Measurements from ENCODE around the gene HECW1. TPM values are rescaled to one million over a fixed set of nuclear protein-coding genes. Genes with fewer than 3 reads are reported as not detected.

HECW1 gene
- total RNA-seq, 1 donor, result under 0.01 TPM

DNA sequence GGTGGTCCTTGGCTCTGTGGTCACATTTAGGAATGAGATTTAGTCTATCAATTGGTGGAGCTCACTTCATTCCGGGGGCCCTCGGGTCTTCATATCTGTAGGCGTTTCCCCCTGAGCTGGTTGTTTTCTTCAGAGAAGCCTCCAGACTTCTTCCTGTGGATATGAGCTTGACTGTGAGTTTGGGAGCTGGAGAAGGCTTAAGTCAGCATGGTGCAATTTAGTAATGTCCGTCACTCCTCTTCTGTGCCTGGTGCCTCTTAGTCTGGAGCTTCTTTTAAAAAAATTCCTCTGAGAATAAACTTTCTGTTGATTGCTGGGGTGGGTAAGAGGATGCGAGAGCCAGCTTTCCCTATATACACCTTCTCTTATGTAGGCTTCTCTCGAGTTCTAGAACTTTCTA is 40.2 kb downstream of the HECW1 start:
- Histone ChIP-seq H3K4me1 (ENCODE audit: insufficient read depth, low read length) (no peaks in the 10 kb centered on the region), H3K9me3 (ENCODE audit: low read depth, low read length) (no peaks in the 10 kb centered on the region), H3K27me3 (ENCODE audit: insufficient read depth, low read length) (no peaks in the 10 kb centered on the region), H3K4me3 (ENCODE audit: low read length) (no peak overlapping the region)

DNA sequence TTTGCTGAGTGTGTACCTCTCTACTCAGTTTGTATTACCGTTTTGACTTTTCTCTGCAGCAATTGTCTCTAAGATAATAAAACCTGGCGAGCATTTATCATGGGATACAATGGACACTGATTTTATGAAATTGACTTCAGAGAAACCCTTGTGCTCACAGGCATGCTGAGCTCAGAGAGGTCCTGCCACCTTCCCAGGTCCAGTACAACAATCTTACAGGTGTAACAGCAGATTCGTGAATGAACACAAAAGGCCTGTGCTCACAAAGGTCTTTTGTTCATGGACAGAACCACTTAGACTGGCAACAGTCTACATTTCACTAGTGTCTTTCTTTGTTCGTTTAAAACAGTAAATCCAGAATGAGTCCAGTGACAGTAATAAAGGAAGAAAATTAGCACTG is 43.2 kb downstream of the HECW1 start:
- no peaks in the 10 kb centered on the region for H3K9me3 ChIP-seq (ENCODE audit: low read depth, low read length)
- no peak overlapping the region for H3K4me3 ChIP-seq (ENCODE audit: low read length)
- no peaks in the 10 kb centered on the region for H3K4me1 ChIP-seq (ENCODE audit: insufficient read depth, low read length)
- no peaks in the 10 kb centered on the region for H3K27me3 ChIP-seq (ENCODE audit: insufficient read depth, low read length)

DNA sequence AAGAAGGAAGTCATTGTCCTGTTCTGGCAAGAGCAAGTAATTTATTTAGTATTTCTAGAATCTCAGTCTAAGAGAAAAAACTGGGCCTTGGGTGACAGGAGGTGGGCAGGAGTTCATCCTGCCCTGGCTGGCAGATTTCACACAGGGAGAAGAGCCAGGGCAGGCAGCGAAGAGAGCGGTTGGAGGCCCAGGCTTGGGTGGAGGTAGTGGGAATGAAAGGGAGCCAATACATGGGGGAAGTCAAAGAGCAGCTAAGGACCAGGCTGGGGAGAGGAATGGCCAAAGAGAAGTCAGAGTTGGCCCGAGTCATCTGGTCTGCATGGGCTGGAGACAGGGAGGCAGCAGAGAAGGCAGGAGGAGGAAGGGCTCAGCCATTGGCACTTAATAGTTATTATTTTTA is 51.4 kb downstream of the HECW1 start:
- H3K27me3 ChIP-seq (ENCODE audit: insufficient read depth, low read length), result no peaks in the 10 kb centered on the region
- H3K4me3 ChIP-seq (ENCODE audit: low read length), result no peak overlapping the region
- no peaks in the 10 kb centered on the region for H3K9me3 ChIP-seq (ENCODE audit: low read depth, low read length)
- H3K4me1 ChIP-seq (ENCODE audit: insufficient read depth, low read length), result peaks cover 8% of the 10 kb centered on the region

DNA sequence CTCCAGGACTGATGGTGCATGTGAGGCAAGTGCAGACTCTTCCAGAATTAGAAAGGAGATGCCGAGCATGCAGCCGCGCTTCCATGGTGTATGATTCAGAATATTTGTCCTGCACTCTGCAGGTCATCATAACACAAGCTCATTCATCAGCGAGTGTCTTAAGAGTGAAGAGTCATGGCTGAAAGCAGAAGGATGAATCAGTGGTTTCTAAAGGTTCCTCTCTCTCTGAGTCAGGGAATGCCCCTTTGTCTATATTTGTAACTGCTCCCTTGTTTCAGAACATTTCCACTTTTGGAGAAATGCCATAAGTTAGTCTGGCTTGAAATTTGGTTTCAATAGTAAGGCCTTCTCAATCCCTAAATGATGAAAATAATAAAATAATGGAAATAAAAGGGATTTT is 52.3 kb downstream of the HECW1 start:
- Histone ChIP-seq H3K4me1 (ENCODE audit: insufficient read depth, low read length) (peaks cover 8% of the 10 kb centered on the region), H3K9me3 (ENCODE audit: low read depth, low read length) (no peaks in the 10 kb centered on the region), H3K4me3 (ENCODE audit: low read length) (no peak overlapping the region), H3K27me3 (ENCODE audit: insufficient read depth, low read length) (no peaks in the 10 kb centered on the region)

DNA sequence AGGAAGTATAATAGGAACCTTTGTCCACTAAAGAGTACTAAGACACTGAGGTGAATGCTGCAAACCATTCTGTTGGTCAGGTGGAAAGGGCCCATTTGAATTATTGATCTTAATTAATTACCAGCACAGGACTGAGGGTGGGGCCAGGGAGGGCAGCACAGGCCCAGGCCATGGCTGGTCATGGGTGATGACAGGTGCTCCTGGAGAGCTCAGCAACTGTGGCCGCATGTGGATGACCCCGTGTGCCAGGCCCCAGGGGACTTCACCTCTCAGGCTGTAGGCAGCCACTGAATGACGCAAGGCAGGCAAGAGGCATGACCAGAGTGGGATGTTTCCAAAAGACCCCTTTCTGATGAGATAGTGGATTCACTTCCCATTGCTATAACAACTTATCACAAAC is 54.2 kb downstream of the HECW1 start:
- peaks cover 8% of the 10 kb centered on the region for H3K4me1 ChIP-seq (ENCODE audit: insufficient read depth, low read length)
- H3K4me3 ChIP-seq (ENCODE audit: low read length), result no peak overlapping the region
- H3K27me3 ChIP-seq (ENCODE audit: insufficient read depth, low read length), result no peaks in the 10 kb centered on the region
- H3K9me3 ChIP-seq (ENCODE audit: low read depth, low read length), result no peaks in the 10 kb centered on the region

DNA sequence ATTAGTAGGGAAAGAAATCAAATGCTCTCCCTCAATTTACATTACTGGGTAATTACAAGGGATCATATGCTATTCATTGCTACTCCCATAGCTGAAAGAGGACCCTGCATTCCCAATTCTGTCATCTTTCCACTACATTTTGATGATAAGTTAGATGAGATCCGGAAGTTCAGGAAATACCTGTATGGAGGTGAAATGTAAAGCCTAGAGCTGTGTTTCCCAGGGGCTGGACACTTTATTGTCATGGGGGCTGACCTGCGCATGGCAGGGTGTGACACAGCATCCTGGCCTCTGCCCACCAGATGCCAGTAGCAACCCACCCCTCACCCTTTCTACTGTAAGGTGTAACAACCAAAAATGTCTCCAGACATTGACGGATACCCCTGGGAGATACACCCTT is 56.6 kb downstream of the HECW1 start:
- no peaks in the 10 kb centered on the region for H3K27me3 ChIP-seq (ENCODE audit: insufficient read depth, low read length)
- no peaks in the 10 kb centered on the region for H3K9me3 ChIP-seq (ENCODE audit: low read depth, low read length)
- no peak overlapping the region for H3K4me3 ChIP-seq (ENCODE audit: low read length)
- H3K4me1 ChIP-seq (ENCODE audit: insufficient read depth, low read length), result peaks cover 4% of the 10 kb centered on the region

DNA sequence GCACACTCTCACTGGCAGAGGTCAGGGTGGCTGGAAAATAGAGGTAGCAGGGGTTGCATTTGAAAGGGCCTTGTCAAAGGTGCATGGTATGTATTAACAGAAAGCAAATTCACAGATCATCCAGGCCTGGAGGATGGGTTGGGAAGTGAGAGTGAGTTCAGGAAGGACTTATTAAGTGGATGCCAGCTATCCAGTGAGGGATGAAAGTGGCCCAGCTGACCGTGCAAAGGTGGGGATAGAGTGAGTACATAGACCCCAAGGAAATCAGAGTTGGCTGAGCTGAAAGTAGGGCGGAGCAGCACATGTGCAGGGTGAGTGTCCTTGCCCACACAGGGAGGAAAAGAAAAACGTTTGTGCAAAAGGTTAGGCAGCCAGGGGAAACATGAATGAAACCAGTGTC is 58.1 kb downstream of the HECW1 start:
- Histone ChIP-seq H3K4me1 (ENCODE audit: insufficient read depth, low read length) (no peaks in the 10 kb centered on the region), H3K27me3 (ENCODE audit: insufficient read depth, low read length) (no peaks in the 10 kb centered on the region), H3K4me3 (ENCODE audit: low read length) (no peak overlapping the region), H3K9me3 (ENCODE audit: low read depth, low read length) (no peaks in the 10 kb centered on the region)

DNA sequence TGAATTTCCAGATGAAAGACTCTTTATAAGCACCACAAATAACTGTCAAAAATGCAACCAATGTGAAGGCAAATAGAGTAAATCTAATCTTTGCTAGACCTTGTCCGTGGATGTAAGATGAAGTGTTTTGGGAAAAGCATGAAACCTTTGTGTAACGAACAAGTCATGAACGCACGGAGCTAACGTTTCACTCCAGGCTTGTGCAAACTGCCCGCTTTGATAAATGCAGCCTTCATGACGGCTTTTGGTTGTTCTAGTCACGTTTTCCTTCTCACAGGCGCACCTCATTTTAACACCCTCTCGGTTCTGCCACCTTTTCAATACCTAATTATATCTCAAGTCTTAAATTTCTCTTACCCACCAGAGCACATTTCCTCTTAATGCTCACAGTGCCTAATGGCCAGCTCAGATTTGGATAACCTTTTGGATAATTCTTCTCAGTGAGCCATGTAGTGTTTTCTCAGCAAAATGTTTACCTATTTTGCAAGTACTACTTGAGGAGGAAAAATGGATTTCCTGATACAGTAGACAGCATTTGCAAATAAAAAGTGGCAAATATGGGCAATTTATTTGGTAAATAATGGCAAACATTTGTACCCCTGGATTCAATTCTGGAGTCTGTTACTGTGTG is 63.2 kb downstream of the HECW1 start:
- no peaks in the 10 kb centered on the region for H3K27me3 ChIP-seq (ENCODE audit: insufficient read depth, low read length)
- H3K9me3 ChIP-seq (ENCODE audit: low read depth, low read length), result no peaks in the 10 kb centered on the region
- H3K4me1 ChIP-seq (ENCODE audit: insufficient read depth, low read length), result no peaks in the 10 kb centered on the region
- no peak overlapping the region for H3K4me3 ChIP-seq (ENCODE audit: low read length)

DNA sequence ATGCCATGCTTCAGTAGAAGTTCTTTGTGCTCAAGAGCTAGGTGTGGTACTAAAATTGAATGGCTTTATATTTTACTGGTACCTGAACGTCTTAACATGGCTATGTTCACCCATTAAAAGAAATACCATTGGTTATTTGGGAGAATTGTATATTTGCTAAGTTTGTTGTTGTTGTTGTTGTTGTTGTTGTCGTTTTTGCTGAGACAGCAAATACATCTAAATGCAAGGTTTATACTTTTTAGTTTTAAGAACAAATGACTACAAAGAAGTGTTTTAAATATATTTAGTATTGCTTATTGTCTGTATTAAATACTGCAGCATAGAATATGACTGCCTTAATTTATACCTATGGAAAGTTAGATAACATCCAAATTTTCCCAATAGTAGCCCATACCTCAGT is 66.9 kb downstream of the HECW1 start:
- Histone ChIP-seq H3K27me3 (ENCODE audit: insufficient read depth, low read length) (no peaks in the 10 kb centered on the region), H3K9me3 (ENCODE audit: low read depth, low read length) (no peaks in the 10 kb centered on the region), H3K4me1 (ENCODE audit: insufficient read depth, low read length) (no peaks in the 10 kb centered on the region)

DNA sequence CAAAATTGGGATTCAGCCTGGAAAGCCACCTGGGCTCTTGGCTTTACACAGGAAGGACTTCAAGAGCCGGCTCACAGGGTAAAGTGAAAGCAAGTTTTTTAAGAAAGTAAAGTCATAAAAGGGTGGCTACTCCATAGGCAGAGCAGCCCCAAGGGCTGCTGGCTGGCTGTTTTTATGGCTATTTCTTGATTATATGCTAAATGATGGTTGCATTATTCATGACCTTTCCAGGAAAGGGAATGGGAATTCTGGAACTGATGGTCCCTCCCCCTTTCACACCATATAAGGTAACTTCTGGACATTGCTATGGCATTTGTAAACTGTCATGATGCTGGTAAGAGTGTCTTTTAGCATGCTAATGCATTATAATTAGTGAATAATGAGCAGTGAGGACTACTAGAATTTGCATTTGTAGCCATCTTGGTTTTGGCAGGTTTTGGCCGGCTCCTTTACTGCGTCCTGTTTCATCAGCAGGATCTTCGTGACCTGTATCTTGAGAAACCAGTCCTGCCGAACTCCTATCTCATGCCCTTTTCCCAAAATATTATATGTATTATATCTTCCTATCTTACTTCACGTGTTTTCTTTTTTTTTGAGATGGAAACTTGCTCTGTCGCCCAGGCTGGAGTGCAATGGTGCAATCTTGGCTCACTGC is 80.5 kb downstream of the HECW1 start:
- no peaks in the 10 kb centered on the region for H3K4me1 ChIP-seq (ENCODE audit: insufficient read depth, low read length)
- H3K9me3 ChIP-seq (ENCODE audit: low read depth, low read length), result no peaks in the 10 kb centered on the region
- no peak overlapping the region for H3K4me3 ChIP-seq (ENCODE audit: low read length)
- H3K27me3 ChIP-seq (ENCODE audit: insufficient read depth, low read length), result no peaks in the 10 kb centered on the region

More for the DNA sequence above, 66.9 kb downstream of the HECW1 start:
- H3K4me3 ChIP-seq (ENCODE audit: low read length), result no peak overlapping the region

DNA sequence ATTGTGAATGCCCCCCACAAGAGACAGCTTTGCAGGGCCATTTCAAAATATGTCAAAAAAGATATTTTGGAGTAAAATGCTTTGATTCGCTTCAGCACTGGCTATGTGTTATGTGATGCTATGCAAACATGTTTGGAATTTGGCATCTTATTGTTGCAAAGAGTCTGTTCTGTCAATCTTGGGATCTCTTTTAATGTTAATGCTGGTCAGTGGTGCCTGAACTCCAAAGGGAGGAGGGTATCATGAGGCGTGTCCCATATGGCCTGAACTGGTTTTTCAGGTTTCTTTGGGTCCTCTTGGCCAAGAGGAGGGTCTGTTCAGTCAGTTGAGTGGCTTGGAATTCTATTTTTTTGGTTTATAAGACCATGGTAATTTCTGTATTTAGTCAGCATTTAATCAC is 81.4 kb downstream of the HECW1 start:
- Histone ChIP-seq H3K4me3 (ENCODE audit: low read length) (no peak overlapping the region), H3K27me3 (ENCODE audit: insufficient read depth, low read length) (peaks cover 3% of the 10 kb centered on the region), H3K4me1 (ENCODE audit: insufficient read depth, low read length) (no peaks in the 10 kb centered on the region), H3K9me3 (ENCODE audit: low read depth, low read length) (no peaks in the 10 kb centered on the region)

DNA sequence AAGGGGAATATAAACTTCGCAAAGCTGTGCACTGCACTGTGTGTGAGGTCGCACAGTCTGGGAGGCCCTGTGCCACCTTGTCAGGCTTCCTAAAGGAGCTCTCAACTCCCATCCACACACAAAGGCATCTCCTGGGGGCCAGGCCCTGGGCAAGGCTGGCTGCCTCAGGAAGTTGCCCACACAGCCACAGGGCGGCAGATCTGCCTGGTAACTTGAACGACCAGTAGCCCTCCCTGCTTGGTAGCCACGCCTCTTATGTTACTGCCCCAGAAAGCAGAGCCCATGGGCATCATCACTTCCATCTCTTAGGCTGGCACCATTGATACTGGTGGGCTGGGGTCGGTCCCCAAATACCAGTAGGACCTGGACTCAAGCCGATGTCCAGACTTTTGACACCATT is 82.8 kb downstream of the HECW1 start:
- no peaks in the 10 kb centered on the region for H3K9me3 ChIP-seq (ENCODE audit: low read depth, low read length)
- no peak overlapping the region for H3K4me3 ChIP-seq (ENCODE audit: low read length)

DNA sequence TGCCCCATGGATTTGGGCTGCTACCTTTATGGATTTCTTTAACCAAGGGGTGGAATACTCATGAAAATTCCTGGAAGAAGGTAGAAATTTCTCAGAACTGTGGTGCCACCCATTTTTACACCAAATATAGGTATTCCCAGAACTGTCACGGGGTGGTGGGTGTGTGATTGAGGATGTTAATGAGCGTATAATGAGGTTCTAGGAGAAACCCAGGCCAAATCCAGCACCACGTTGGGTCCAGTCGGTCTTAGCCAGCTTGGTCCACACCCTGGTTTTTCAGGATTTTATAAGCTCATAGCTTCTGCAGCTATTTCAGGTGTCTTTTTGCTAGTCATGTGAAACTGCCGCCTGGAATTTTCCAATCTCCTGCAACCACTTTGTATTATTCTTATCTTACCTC is 83.3 kb downstream of the HECW1 start:
- Histone ChIP-seq H3K4me3 (ENCODE audit: low read length) (no peak overlapping the region), H3K27me3 (ENCODE audit: insufficient read depth, low read length) (peaks cover 3% of the 10 kb centered on the region), H3K9me3 (ENCODE audit: low read depth, low read length) (no peaks in the 10 kb centered on the region), H3K4me1 (ENCODE audit: insufficient read depth, low read length) (no peaks in the 10 kb centered on the region)

More for the DNA sequence above, 82.8 kb downstream of the HECW1 start:
- no peaks in the 10 kb centered on the region for H3K4me1 ChIP-seq (ENCODE audit: insufficient read depth, low read length)
- peaks cover 3% of the 10 kb centered on the region for H3K27me3 ChIP-seq (ENCODE audit: insufficient read depth, low read length)

DNA sequence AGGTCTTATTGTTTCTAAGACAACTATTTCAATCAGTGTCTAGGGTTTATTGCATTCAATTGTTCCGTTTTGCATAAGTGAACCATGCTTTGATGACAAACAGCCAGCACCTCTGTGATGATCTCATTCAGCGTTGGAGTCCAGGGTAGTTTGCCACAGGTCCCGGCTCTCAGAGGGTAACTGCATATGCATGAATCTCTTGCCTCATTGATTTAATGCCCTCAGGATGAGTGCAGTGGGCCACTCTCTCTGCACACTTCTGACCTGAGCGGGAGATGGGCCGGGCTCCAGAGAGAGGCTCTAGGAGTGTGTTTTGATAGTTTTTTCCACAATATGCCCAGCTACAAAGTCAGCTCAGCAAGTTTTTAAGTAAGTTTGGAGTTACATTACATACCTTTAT is 83.9 kb downstream of the HECW1 start:
- Histone ChIP-seq H3K4me1 (ENCODE audit: insufficient read depth, low read length) (no peaks in the 10 kb centered on the region), H3K9me3 (ENCODE audit: low read depth, low read length) (no peaks in the 10 kb centered on the region), H3K4me3 (ENCODE audit: low read length) (no peak overlapping the region), H3K27me3 (ENCODE audit: insufficient read depth, low read length) (peaks cover 3% of the 10 kb centered on the region)

DNA sequence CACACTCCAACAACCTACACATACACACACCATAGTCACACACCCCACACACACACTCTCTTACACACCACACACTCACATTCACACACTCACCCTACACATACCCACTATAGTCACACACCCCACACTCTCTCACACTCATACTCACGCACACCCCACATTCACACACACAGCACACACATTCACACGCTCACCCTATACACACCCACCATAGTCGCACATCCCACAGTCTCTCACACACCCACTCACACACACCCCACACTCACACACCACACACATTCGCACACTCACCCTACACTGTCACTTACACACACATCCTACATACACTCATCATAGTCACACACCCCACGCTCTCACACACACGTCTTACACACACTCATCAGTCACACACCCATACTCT is 85.6 kb downstream of the HECW1 start:
- Histone ChIP-seq H3K27me3 (ENCODE audit: insufficient read depth, low read length) (peaks cover 3% of the 10 kb centered on the region), H3K4me3 (ENCODE audit: low read length) (no peak overlapping the region), H3K4me1 (ENCODE audit: insufficient read depth, low read length) (no peaks in the 10 kb centered on the region), H3K9me3 (ENCODE audit: low read depth, low read length) (no peaks in the 10 kb centered on the region)

DNA sequence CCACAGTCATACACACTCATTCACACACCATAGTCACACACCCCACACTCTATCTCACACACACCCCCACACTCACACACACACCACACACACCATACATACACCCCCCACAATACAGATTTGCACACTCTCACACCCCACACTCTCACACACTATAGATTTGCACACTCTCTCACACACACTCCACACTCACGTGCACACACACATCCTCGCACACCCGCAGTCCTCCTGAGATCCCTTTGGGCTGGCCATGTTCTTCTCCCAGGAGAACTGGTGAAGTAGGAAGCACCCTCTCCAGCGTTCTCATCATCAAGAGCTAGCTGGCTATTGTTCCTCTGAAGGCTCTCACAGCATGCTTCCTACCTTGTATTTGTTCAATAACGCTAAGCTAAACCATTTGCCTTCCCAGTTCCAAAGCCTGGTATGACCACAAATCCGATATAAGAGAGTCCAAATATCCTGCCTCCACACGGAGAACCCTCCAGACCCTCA is 86.2 kb downstream of the HECW1 start:
- H3K9me3 ChIP-seq (ENCODE audit: low read depth, low read length), result no peaks in the 10 kb centered on the region
- H3K27me3 ChIP-seq (ENCODE audit: insufficient read depth, low read length), result peaks cover 3% of the 10 kb centered on the region
- H3K4me1 ChIP-seq (ENCODE audit: insufficient read depth, low read length), result no peaks in the 10 kb centered on the region
- H3K4me3 ChIP-seq (ENCODE audit: low read length), result no peak overlapping the region
